ENCODE results near the gene OXGR1.

Gene OXGR1

GRCh38 chr13:96958286-96958891, 35.9 kb downstream of the OXGR1 start:
- peak; percentile 44 for DNase-seq

DNA sequence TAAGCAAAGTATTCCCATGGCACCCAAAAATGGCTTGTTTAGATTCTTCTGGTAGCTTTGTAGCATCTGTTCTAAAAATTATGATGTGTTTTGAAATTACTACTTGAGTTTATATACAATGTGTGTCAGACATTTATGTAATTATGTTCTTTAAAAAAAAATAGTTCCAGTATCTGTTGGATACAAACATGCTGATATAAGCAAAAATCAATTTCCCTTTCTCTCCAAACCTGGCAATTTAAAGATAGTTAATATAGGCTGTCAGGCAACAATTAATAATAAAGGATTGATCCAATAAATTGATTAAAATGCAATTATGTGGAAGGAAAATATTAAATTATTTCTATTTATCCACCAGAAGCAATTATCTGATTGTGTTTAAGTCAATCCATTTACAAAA, 41.7 kb downstream of the OXGR1 start:
- DNase-seq: no peak

DNA sequence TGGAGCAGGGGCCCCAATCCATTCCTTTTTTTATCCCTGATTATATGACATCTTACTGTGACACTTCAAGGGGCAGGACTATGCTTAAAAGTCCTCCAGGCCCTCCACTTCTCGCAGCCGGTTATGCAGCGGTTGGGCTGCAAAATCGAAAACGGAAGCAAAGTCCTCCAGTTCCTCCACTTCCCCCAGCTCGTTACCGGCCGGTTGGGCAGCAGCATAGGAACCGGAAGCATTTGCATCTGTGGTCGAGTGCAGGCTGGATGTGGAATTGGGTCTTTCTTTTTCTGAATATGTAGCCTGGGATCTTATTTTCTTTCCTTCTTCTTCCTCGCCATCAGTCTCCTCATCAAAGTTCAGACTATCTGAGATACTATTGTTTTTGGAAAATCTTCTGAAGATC, 46.1 kb downstream of the OXGR1 start:
- no peak for DNase-seq

- DNase-seq: no peak
Measured at GRCh38 chr13:96947343-96947910, 46.8 kb downstream of the OXGR1 start.

DNA sequence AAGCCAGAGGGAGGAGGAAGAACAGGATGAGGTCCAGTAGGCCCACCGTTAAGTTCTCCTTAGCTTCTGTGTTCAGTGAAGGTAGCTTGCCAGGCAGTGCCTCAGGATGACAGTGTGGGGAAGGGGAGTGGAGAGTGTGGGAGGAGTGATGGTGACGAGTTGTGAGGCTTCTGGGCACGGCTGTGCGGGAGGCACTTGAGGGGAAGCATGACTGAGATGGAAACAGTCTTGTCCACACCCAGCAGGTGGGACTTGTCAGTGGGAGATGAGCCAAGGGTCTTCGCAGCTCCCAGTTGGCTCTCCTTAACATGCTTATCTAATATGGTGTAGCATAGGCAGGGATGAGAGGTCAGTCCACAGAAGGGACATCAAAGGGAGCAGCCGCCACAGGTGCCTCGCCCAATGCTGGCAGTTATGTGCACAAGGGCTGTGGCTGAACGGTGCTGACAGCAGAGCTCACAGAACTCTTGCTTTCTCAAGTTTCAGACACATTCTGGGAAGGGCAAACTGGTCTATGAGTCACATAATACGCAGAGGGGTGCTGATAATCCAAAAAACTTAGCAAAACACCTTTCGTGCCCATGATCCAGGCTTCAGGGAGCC, 47.5 kb downstream of the OXGR1 start:
- no peak for DNase-seq

- no peak for DNase-seq
Measured at GRCh38 chr13:96940961-96941360, 53.3 kb downstream of the OXGR1 start.

DNA sequence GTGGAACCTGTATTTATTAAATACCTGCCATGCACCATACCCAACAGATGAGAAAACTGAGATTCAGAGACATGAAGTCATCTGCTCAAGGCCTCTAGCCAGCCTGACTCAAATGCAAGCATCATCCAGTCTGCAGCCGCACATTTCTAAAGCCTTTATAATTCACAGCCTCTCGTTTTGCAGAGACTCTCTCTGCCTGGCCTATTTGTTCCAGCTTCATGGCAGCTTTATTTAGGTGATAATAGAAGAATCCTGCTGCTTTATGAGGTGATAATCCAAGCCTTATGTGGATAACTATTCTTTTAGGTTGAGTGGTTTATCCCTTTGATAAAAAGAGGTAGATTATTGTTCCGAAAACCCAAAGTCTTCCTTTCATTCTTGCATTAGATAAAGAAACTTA, 58.4 kb downstream of the OXGR1 start:
- no peak for DNase-seq

Measured in DMS153 (cell line).